ENCODE results near the gene COL11A2.

DNA sequence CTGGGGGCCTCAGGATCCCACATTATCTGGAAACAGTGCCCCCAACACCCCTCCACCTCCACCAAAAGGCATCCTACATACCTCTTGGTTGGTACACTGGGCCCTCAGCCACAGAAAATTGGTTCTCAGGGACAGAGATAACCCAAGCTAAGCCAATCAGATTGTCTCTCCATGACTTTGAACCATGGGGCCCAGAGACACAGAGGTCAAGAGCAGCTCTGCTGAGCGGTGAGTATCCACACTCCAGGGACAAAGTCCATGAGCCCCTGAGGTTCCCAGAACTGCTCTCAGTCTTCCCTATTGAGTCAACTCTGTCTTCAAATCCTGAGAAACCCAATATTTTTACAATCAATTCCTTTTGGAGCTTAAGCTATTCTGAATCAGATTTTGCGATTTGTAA is 35.3 kb downstream of the COL11A2 start:
- TF ChIP-seq CTCF (conservative IDR thresholded peaks at IDR 0.05) (no peak), ZFX (IDR thresholded peaks at IDR 0.05) (no peak)
